Upper lobe of right lung (tissue), 1 donor: ENCODE results near the gene FUOM. TPM values are rescaled to one million over a fixed set of nuclear protein-coding genes. Genes with fewer than 3 reads are reported as not detected.

Experiments
- ATAC-seq: fragments of 200-7000 bp; cut with Tn5 transposase; one replicate; pipeline ENCODE4 v1.9.1; 2020; ENCODE audit warnings: mild to moderate bottlenecking, moderate library complexity
- DNase-seq: peaks from one replicate; pipeline ENCODE4 v3.0.0-alpha.2; 2020
- H3K27ac ChIP-seq: fragments of 200-600 bp; one replicate; pipeline ENCODE4 v1.8.0; 2022
- H3K27me3 ChIP-seq: fragments of 200-600 bp; one replicate; pipeline ENCODE4 v1.8.0; 2022; ENCODE audit warnings: mild to moderate bottlenecking
- H3K36me3 ChIP-seq: fragments of 200-600 bp; one replicate; pipeline ENCODE4 v1.8.0; 2022
- H3K4me1 ChIP-seq: fragments of 200-600 bp; one replicate; pipeline ENCODE4 v1.8.0; 2022
- H3K4me3 ChIP-seq: fragments of 200-600 bp; one replicate; pipeline ENCODE4 v1.8.0; 2022; ENCODE audit warnings: mild to moderate bottlenecking
- H3K9me3 ChIP-seq: fragments of 200-600 bp; one replicate; pipeline ENCODE4 v1.8.0; 2022
- CTCF ChIP-seq: fragments of 200-600 bp; IDR thresholded peaks from one replicate; pipeline ENCODE4 v1.8.0; 2022; ENCODE audit warnings: antibody characterized with exemption
- intact Hi-C: fragments of 100-400 bp; cut with DNase I; formaldehyde crosslinking; loops from one replicate; pipeline ENCODE4 v1.11.0; 2022
- total RNA-seq: library from RNA; stranded (reverse); fragmentation: NEBNext Ultra II Directional; extraction: Animal tissue kit (Norgen Biotek cat#: 25700); gene quantifications from one replicate; pipeline ENCODE4 v1.2.1, GENCODE V29; 2021
- donor health status: DM: no; HTN: yes; CAD: no; lungs with severe emphysema.

FUOM gene
- total RNA-seq, 1 donor from 2014 or later: 21.2 TPM

GRCh38 chr10:133353202-133353959, 4.4 kb downstream of the FUOM start:
- intact Hi-C loops: no loop called here
- DNase-seq: no peak
- no peak for ATAC-seq

GRCh38 chr10:133351408-133352318, 6.2 kb downstream of the FUOM start:
- ATAC-seq (no peak), DNase-seq (no peak)
- TF ChIP-seq CTCF: no peak
- intact Hi-C loops: no loop called here
- Histone ChIP-seq H3K4me1 (peaks cover 3% of the 10 kb centered on the region), H3K27me3 (peaks cover 16% of the 10 kb centered on the region), H3K36me3 (no peaks in the 10 kb centered on the region), H3K4me3 (no peak overlapping the region), H3K27ac (no peak overlapping the region), H3K9me3 (no peaks in the 10 kb centered on the region)

More at GRCh38 chr10:133353202-133353959, 4.4 kb downstream of the FUOM start:
- Histone ChIP-seq H3K27me3 (peaks cover under 1% of the 10 kb centered on the region), H3K27ac (no peak overlapping the region), H3K4me3 (no peak overlapping the region), H3K4me1 (peaks cover 11% of the 10 kb centered on the region), H3K9me3 (no peaks in the 10 kb centered on the region), H3K36me3 (no peaks in the 10 kb centered on the region)
- TF ChIP-seq CTCF: no peak

GRCh38 chr10:133350950-133351329, 6.9 kb downstream of the FUOM start:
- intact Hi-C loops: no loop called here
- ATAC-seq (no peak), DNase-seq (no peak)
- Histone ChIP-seq H3K27ac (no peak overlapping the region), H3K4me1 (no peaks in the 10 kb centered on the region), H3K36me3 (no peaks in the 10 kb centered on the region), H3K27me3 (peaks cover 21% of the 10 kb centered on the region), H3K9me3 (no peaks in the 10 kb centered on the region), H3K4me3 (no peak overlapping the region)
- TF ChIP-seq CTCF: no peak

- ATAC-seq (no peak), DNase-seq (no peak)
- Histone ChIP-seq H3K27me3 (peaks cover 26% of the 10 kb centered on the region), H3K9me3 (no peaks in the 10 kb centered on the region), H3K4me1 (no peaks in the 10 kb centered on the region), H3K36me3 (no peaks in the 10 kb centered on the region), H3K27ac (no peak overlapping the region), H3K4me3 (no peak overlapping the region)
- no peak for TF ChIP-seq CTCF
- intact Hi-C loops: no loop called here
Observed at GRCh38 chr10:133350283-133350949, 7.4 kb downstream of the FUOM start.

GRCh38 chr10:133349577-133350011, 8.2 kb downstream of the FUOM start:
- ATAC-seq (no peak), DNase-seq (no peak)
- intact Hi-C loops: no loop called here
- no peak overlapping the region for H3K4me3 ChIP-seq
- H3K27ac ChIP-seq: no peak overlapping the region
- no peak for TF ChIP-seq CTCF
- H3K4me1 ChIP-seq: no peaks in the 10 kb centered on the region
- no peaks in the 10 kb centered on the region for H3K36me3 ChIP-seq
- no peaks in the 10 kb centered on the region for H3K9me3 ChIP-seq
- H3K27me3 ChIP-seq: peaks cover 35% of the 10 kb centered on the region
